Activated naive CD4-positive, alpha-beta T cell treated with anti-CD3 and anti-CD28 coated beads, Interleukin-2, amount 50 U/mL, for 24 hours (primary cell): ENCODE measurements around the gene MTLN.
A peak's percentile ranks its signal among the peaks of the same experiment; 100 is the strongest.
"Not testable (repeated sequence)": the region's sequence is repeated elsewhere in the genome, so short reads cannot be mapped to it uniquely, and the experiment has no call there.

Experiments used
- H3K27ac Mint-ChIP-seq: one replicate; pipeline ENCODE4 v1.8.0; 2021; ENCODE audit warnings: mild to moderate bottlenecking, mixed read lengths
- H3K27me3 Mint-ChIP-seq: one replicate; pipeline ENCODE4 v1.8.0; 2021; ENCODE audit warnings: mixed read lengths
- H3K36me3 Mint-ChIP-seq: one replicate; pipeline ENCODE4 v1.8.0; 2021; ENCODE audit warnings: mixed read lengths
- H3K4me1 Mint-ChIP-seq: one replicate; pipeline ENCODE4 v1.8.0; 2021; ENCODE audit warnings: mixed read lengths
- H3K4me3 Mint-ChIP-seq: one replicate; pipeline ENCODE4 v1.8.0; 2021; ENCODE audit warnings: mild to moderate bottlenecking, mixed read lengths
- H3K9me3 Mint-ChIP-seq: one replicate; pipeline ENCODE4 v1.8.0; 2021; ENCODE audit warnings: mixed read lengths

Gene MTLN

GRCh38 chr2:110211938-110212858 lies at the start of gene MTLN:
MTLN (minus strand) TSS chr2:110212547; CDS start chr2:110212525, 22 bp downstream.
- peaks cover 7% of the 10 kb centered on the region for H3K36me3 Mint-ChIP-seq
- H3K4me1 Mint-ChIP-seq, result peaks cover 25% of the 10 kb centered on the region
- peaks cover 16% of the 10 kb centered on the region for H3K27me3 Mint-ChIP-seq
- H3K27ac Mint-ChIP-seq, result peak within 1 kb of the TSS; percentile 98
- no peaks in the 10 kb centered on the region for H3K9me3 Mint-ChIP-seq
- peak within 1 kb of the TSS; percentile 98 for H3K4me3 Mint-ChIP-seq

- not testable (repeated sequence) for H3K27me3 Mint-ChIP-seq, H3K27ac Mint-ChIP-seq, H3K9me3 Mint-ChIP-seq, H3K36me3 Mint-ChIP-seq, H3K4me1 Mint-ChIP-seq, H3K4me3 Mint-ChIP-seq
These were observed 49.6 kb upstream of the MTLN start for GRCh38 chr2:110261910-110262309.

GRCh38 chr2:110248081-110248795 lies 35.9 kb upstream of the MTLN start:
- H3K9me3 Mint-ChIP-seq, H3K27ac Mint-ChIP-seq, H3K4me1 Mint-ChIP-seq, H3K27me3 Mint-ChIP-seq, H3K36me3 Mint-ChIP-seq, H3K4me3 Mint-ChIP-seq: not testable (repeated sequence)

- not testable (repeated sequence) for H3K9me3 Mint-ChIP-seq, H3K27ac Mint-ChIP-seq, H3K4me1 Mint-ChIP-seq, H3K36me3 Mint-ChIP-seq, H3K27me3 Mint-ChIP-seq, H3K4me3 Mint-ChIP-seq
These were observed 33.4 kb upstream of the MTLN start for GRCh38 chr2:110245488-110246435.

GRCh38 chr2:110243283-110243682 lies 30.9 kb upstream of the MTLN start:
- H3K27me3 Mint-ChIP-seq, H3K4me1 Mint-ChIP-seq, H3K9me3 Mint-ChIP-seq, H3K27ac Mint-ChIP-seq, H3K4me3 Mint-ChIP-seq, H3K36me3 Mint-ChIP-seq: not testable (repeated sequence)

GRCh38 chr2:110234514-110234913 lies 22.2 kb upstream of the MTLN start:
- not testable (repeated sequence) for H3K9me3 Mint-ChIP-seq, H3K36me3 Mint-ChIP-seq, H3K4me3 Mint-ChIP-seq, H3K27me3 Mint-ChIP-seq, H3K27ac Mint-ChIP-seq, H3K4me1 Mint-ChIP-seq

GRCh38 chr2:110229886-110230285 lies 17.5 kb upstream of the MTLN start:
- H3K4me1 Mint-ChIP-seq, H3K4me3 Mint-ChIP-seq, H3K27ac Mint-ChIP-seq, H3K36me3 Mint-ChIP-seq, H3K9me3 Mint-ChIP-seq: not testable (repeated sequence)
- H3K27me3 Mint-ChIP-seq, result peaks cover 14% of the 10 kb centered on the region

GRCh38 chr2:110222626-110223025 lies 10.3 kb upstream of the MTLN start:
- H3K4me1 Mint-ChIP-seq, H3K36me3 Mint-ChIP-seq, H3K9me3 Mint-ChIP-seq, H3K27ac Mint-ChIP-seq, H3K4me3 Mint-ChIP-seq: not testable (repeated sequence)
- H3K27me3 Mint-ChIP-seq, result peaks cover 28% of the 10 kb centered on the region

- H3K9me3 Mint-ChIP-seq, result no peaks in the 10 kb centered on the region
- no peak overlapping the region for H3K4me3 Mint-ChIP-seq
- H3K36me3 Mint-ChIP-seq, result no peaks in the 10 kb centered on the region
- no peaks in the 10 kb centered on the region for H3K4me1 Mint-ChIP-seq
- no peak overlapping the region for H3K27ac Mint-ChIP-seq
- peaks cover 28% of the 10 kb centered on the region for H3K27me3 Mint-ChIP-seq
These were observed 9.6 kb upstream of the MTLN start for GRCh38 chr2:110221938-110222337.

GRCh38 chr2:110220190-110220564 lies 7.8 kb upstream of the MTLN start:
- H3K4me1 Mint-ChIP-seq, result no peaks in the 10 kb centered on the region
- H3K27ac Mint-ChIP-seq, result no peak overlapping the region
- H3K36me3 Mint-ChIP-seq, result no peaks in the 10 kb centered on the region
- H3K4me3 Mint-ChIP-seq, result no peak overlapping the region
- no peaks in the 10 kb centered on the region for H3K9me3 Mint-ChIP-seq
- peaks cover 28% of the 10 kb centered on the region for H3K27me3 Mint-ChIP-seq

GRCh38 chr2:110219496-110220189 lies 7.3 kb upstream of the MTLN start:
- Mint-ChIP-seq H3K36me3 (no peaks in the 10 kb centered on the region), H3K4me1 (no peaks in the 10 kb centered on the region), H3K27me3 (peaks cover 31% of the 10 kb centered on the region), H3K27ac (no peak overlapping the region), H3K9me3 (no peaks in the 10 kb centered on the region), H3K4me3 (no peak overlapping the region)

GRCh38 chr2:110218889-110219288 lies 6.5 kb upstream of the MTLN start:
- not testable (repeated sequence) for H3K4me1 Mint-ChIP-seq, H3K27ac Mint-ChIP-seq, H3K9me3 Mint-ChIP-seq, H3K36me3 Mint-ChIP-seq, H3K4me3 Mint-ChIP-seq
- peaks cover 33% of the 10 kb centered on the region for H3K27me3 Mint-ChIP-seq

- H3K4me1 Mint-ChIP-seq, result peaks cover under 1% of the 10 kb centered on the region
- no peak overlapping the region for H3K27ac Mint-ChIP-seq
- no peak overlapping the region for H3K4me3 Mint-ChIP-seq
- H3K27me3 Mint-ChIP-seq, result peaks cover 30% of the 10 kb centered on the region
- H3K9me3 Mint-ChIP-seq, result no peaks in the 10 kb centered on the region
- peaks cover under 1% of the 10 kb centered on the region for H3K36me3 Mint-ChIP-seq
These were observed 4.5 kb upstream of the MTLN start for GRCh38 chr2:110216803-110217202.

- H3K4me3 Mint-ChIP-seq, result no peak overlapping the region
- no peaks in the 10 kb centered on the region for H3K9me3 Mint-ChIP-seq
- H3K27ac Mint-ChIP-seq, result no peak overlapping the region
- peaks cover 2% of the 10 kb centered on the region for H3K36me3 Mint-ChIP-seq
- peaks cover 5% of the 10 kb centered on the region for H3K4me1 Mint-ChIP-seq
- H3K27me3 Mint-ChIP-seq, result peaks cover 30% of the 10 kb centered on the region
These were observed 3.9 kb upstream of the MTLN start for GRCh38 chr2:110216199-110216598.

GRCh38 chr2:110215566-110216158 lies 3.3 kb upstream of the MTLN start:
- H3K4me1 Mint-ChIP-seq, result peaks cover 5% of the 10 kb centered on the region
- no peaks in the 10 kb centered on the region for H3K9me3 Mint-ChIP-seq
- H3K36me3 Mint-ChIP-seq, result peaks cover 2% of the 10 kb centered on the region
- H3K27ac Mint-ChIP-seq, result no peak overlapping the region
- peaks cover 30% of the 10 kb centered on the region for H3K27me3 Mint-ChIP-seq
- H3K4me3 Mint-ChIP-seq, result no peak overlapping the region
